DOHH2 (cell line): ENCODE results near the gene MRPS25.

Experiments used
- H3F3A ChIP-seq: fragments of 200-600 bp; sonication (generic), shearing (Covaris generic); 2 replicates; pipeline ENCODE4 v1.6.0; 2016; ENCODE audit warnings: antibody characterized with exemption, mild to moderate bottlenecking; ENCODE audit not compliant: control insufficient read depth, insufficient read depth
- H3K27ac ChIP-seq: fragments of 200-600 bp; sonication (generic); 2 replicates; pipeline ENCODE4 v1.5.1; 2014; ENCODE audit warnings: low read depth, mild to moderate bottlenecking, low read length, moderate library complexity
- H3K27me3 ChIP-seq: fragments of 200-600 bp; sonication (generic); 2 replicates; pipeline ENCODE4 v1.6.1; 2014; ENCODE audit warnings: mild to moderate bottlenecking, low read length, mixed read lengths; ENCODE audit not compliant: control insufficient read depth
- H3K36me3 ChIP-seq: fragments of 200-600 bp; sonication (generic); 2 replicates; pipeline ENCODE4 v1.6.1; 2014; ENCODE audit warnings: mild to moderate bottlenecking, low read length, moderate library complexity, mixed read lengths; ENCODE audit not compliant: control insufficient read depth
- H3K4me1 ChIP-seq: fragments of 200-600 bp; sonication (generic); 2 replicates; pipeline ENCODE4 v1.6.1; 2014; ENCODE audit warnings: mild to moderate bottlenecking, low read length, mixed read lengths; ENCODE audit not compliant: control insufficient read depth
- H3K4me2 ChIP-seq: fragments of 200-600 bp; sonication (generic); 2 replicates; pipeline ENCODE4 v1.6.0; 2014; ENCODE audit warnings: mild to moderate bottlenecking, low read length, moderate library complexity
- H3K4me3 ChIP-seq: fragments of 200-600 bp; sonication (generic); 2 replicates; pipeline ENCODE4 v1.5.1; 2014; ENCODE audit warnings: mild to moderate bottlenecking, low read length, mixed read lengths
- H3K79me2 ChIP-seq: fragments of 200-600 bp; sonication (generic); 2 replicates; pipeline ENCODE4 v1.6.1; 2014; ENCODE audit warnings: mild to moderate bottlenecking, low read length, mixed read lengths; ENCODE audit not compliant: control insufficient read depth
- H3K9me2 ChIP-seq: fragments of 200-600 bp; sonication (generic); replicated peaks from 2 replicates; pipeline ENCODE4 v1.6.1; 2014; ENCODE audit warnings: mild to moderate bottlenecking, low read length, mixed read lengths; ENCODE audit not compliant: control insufficient read depth
- H3K9me3 ChIP-seq: fragments of 200-600 bp; sonication (generic); 2 replicates; pipeline ENCODE4 v1.6.1; 2014; ENCODE audit warnings: antibody characterized with exemption, low read length, mixed read lengths; ENCODE audit not compliant: control insufficient read depth, insufficient read depth
- H4K20me1 ChIP-seq: fragments of 200-600 bp; sonication (generic); 2 replicates; pipeline ENCODE4 v1.6.0; 2014; ENCODE audit warnings: low read depth, mild to moderate bottlenecking, antibody characterized with exemption, low read length, moderate library complexity; ENCODE audit not compliant: control insufficient read depth, insufficient read depth
- CTCF ChIP-seq: fragments of 200-600 bp; sonication (generic); IDR thresholded peaks from one replicate; pipeline ENCODE4 v1.5.1; 2014; ENCODE audit warnings: antibody characterized with exemption, mild to moderate bottlenecking, low read depth, low read length; ENCODE audit not compliant: poor library complexity, severe bottlenecking
- EZH2phosphoT487 ChIP-seq: fragments of 200-600 bp; sonication (generic); IDR thresholded peaks from 2 replicates; pipeline ENCODE4 v1.6.1; 2017; ENCODE audit warnings: borderline replicate concordance, mild to moderate bottlenecking, antibody characterized with exemption, low read length, moderate library complexity, mixed read lengths

Gene MRPS25

DNA sequence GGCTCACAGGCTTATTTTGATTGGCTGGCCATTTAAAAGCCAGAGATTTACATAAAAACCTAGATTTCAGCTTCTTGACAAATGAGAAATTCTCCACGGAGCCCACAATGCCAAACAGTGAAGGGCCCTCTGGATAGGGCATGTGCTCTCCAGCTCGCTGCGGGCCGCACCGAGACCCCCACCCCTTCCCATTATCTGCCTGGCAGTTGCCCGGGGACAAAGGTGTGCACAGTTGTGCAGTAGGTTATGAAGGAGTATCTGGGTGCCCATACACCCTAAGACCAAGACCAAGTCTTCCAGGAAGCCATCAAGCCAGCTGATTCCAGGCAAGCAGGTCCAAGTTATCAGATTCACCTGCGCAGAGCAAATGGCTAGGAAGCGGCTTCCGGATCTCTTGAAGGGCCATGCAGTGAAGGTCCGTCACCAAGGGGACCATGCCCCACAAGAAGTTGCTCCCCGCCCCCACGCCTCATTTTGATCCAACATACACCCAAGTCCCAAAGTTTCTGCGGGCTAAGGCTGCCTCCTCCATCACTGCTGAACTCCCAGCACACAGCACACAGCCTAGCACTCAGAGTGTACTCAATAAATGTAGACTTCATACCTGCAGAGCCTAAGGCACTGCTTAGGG, 1.3 kb downstream of the MRPS25 start:
- Histone ChIP-seq H3K4me2 (peak overlapping the region; percentile 92), H3K27me3 (no peaks in the 10 kb centered on the region), H3F3A (0 out of 2 replicates have a peak, but pooled peaks cover 6% of the 10 kb centered on the region), H3K9me2 (no peaks in the 10 kb centered on the region), H3K4me3 (peak overlapping the region; percentile 95), H4K20me1 (peaks cover 11% of the 10 kb centered on the region), H3K36me3 (peaks cover 36% of the 10 kb centered on the region), H3K79me2 (peaks cover 57% of the 10 kb centered on the region), H3K9me3 (no peaks in the 10 kb centered on the region), H3K4me1 (peaks cover 19% of the 10 kb centered on the region), H3K27ac (no peak overlapping the region)
- TF ChIP-seq EZH2phosphoT487 (no peak), CTCF (no peak)

- no peaks in the 10 kb centered on the region for H3K9me2 ChIP-seq
- H3K27ac ChIP-seq = no peak overlapping the region
- H3F3A ChIP-seq = 0 out of 2 replicates have a peak, but pooled peaks cover 6% of the 10 kb centered on the region
- no peaks in the 10 kb centered on the region for H3K27me3 ChIP-seq
- H3K79me2 ChIP-seq = peaks cover 62% of the 10 kb centered on the region
- H3K4me1 ChIP-seq = peaks cover 19% of the 10 kb centered on the region
- no peaks in the 10 kb centered on the region for H3K9me3 ChIP-seq
- TF ChIP-seq CTCF = no peak
- no peak for TF ChIP-seq EZH2phosphoT487
- peak overlapping the region; percentile 95 for H3K4me3 ChIP-seq
- H3K36me3 ChIP-seq = peaks cover 41% of the 10 kb centered on the region
- peaks cover 11% of the 10 kb centered on the region for H4K20me1 ChIP-seq
- H3K4me2 ChIP-seq = peak overlapping the region; percentile 92
Observed at GRCh38 chr3:15063238-15063637, 1.9 kb downstream of the MRPS25 start.

DNA sequence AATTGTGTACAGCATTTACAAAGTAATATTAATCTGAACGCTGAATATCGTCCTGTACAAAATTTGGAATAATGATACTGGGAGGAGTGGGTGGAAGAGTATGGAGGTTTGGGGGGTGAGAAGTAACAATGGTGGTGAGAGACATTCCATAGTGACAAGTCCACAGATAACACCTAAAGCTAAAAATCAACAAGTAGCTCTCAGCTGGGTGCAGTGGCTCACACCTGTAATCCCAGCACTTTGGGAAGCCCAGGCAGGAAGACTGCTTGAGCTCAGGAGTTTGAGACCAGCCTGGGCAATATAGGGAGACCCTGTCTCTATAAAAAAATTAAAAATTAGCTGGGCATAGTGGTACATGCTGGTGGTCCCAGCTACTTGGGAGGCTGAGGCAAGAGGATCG, 5.1 kb downstream of the MRPS25 start:
- Histone ChIP-seq H3K27ac (no peak overlapping the region), H4K20me1 (peaks cover 16% of the 10 kb centered on the region), H3K9me2 (no peaks in the 10 kb centered on the region), H3F3A (0 out of 2 replicates have a peak, but pooled peaks cover 4% of the 10 kb centered on the region), H3K4me2 (no peak overlapping the region), H3K4me3 (no peak overlapping the region), H3K36me3 (peaks cover 69% of the 10 kb centered on the region), H3K27me3 (no peaks in the 10 kb centered on the region), H3K9me3 (no peaks in the 10 kb centered on the region), H3K79me2 (peaks cover 91% of the 10 kb centered on the region), H3K4me1 (peaks cover 34% of the 10 kb centered on the region)
- TF ChIP-seq EZH2phosphoT487 (no peak), CTCF (no peak)
